Frontal cortex (tissue), 4 donors: ENCODE measurements around the gene FKBP15. TPM values are rescaled to one million over a fixed set of nuclear protein-coding genes. Genes with fewer than 3 reads are reported as not detected.
A peak's percentile ranks its signal among the peaks of the same experiment; 100 is the strongest.

Experiments
- DNase-seq, 2 donors: peaks; one replicate each; pipeline ENCODE4 v3.0.0; 2012; ENCODE audit warnings: low spot score in 2 of 2
- FAIRE-seq: peaks from 2 replicates; lab custom pipeline; 2012; peaks lifted over from hg19 to GRCh38; lab: Jason Lieb, UNC
- total RNA-seq: library from RNA; depleted of rRNA; stranded (reverse); fragments of >200 nt; gene quantifications from one replicate; pipeline ENCODE4 v1.2.3, GENCODE V29; 2014
- donor health status: control.
- donor health status: control.
- donor health status: control.

The FKBP15 gene
- total RNA-seq, 1 donor from 2014 or later = 9.8 TPM

DNA sequence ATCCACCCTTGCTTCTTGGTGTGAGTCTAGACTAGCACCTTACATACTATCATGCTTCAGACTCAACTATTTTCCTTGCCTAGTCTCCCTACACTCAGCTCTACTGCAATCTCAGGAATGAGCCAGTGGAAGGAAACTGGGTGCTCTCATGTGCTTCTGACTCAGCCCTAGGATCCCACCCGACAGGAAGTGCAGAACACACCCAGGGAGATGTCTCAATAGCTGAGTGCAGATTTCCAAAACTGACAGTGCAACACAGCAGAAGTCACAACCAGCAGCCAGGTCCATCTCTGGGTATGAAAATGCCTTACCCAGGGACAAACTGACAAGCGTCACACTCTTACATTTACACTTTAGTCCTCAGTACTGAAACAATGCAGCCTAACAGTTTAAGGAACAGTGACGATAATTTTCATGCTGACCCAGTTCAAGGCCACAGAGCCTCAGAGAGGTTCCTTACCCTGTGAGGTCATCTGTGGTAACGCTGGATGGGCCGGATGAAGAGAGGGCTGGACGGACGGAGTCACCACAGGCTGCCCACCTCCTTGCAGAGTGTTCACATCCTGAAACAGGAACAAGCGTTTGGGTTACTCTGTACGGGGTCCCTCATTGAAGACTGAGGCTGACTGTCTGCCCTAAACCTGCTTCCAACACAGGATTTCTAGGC is 33.0 kb downstream of the FKBP15 start:
- DNase-seq (no peak), FAIRE-seq (no peak)

DNA sequence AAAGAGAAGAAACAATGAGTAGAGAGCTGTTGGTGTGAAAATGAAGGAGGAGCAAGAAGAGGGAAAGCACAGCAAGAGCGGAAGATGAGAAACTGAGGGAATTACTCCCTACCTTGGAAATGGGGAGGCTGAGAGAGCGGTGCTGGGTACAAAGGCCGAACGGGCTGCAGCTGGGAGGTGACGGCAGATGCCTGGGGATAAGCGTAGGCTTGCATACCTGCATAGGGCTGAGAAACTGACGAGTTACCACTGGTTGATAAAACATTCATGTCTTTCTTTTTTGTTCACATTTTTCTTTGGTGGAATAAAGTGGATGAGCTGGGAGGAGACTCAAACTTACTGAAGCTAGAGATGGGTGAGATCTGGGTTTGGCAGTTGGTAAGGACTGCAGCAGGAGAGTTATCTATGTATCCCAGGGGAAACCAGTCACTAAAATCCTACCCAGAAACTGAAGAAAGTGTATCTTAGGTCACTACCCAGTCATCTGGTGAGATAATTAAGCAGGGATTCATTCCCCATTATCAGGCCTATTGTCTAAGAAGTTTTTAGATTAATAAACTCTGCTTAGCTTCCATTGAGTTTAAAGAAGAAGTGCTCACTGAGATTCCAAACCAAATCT is 34.8 kb downstream of the FKBP15 start:
- DNase-seq = no peak
- no peak for FAIRE-seq

DNA sequence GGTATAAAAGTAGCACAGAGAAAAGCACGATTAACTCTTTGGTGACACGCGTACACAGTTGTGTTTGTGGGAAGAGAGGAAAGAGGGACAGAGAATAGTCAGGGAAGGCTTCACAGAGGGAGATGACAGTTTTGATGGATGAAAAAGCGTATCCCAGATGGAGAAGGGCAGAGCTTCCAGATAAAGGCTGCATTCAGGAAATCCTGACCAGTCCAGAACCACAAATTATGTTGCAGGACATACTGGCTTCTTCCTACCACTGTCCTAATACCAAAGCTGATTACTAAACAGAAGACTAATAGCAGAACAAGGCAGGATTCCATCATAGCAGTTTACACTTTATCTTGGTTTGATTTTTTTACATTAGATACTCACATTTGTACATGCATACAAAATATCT is 35.8 kb downstream of the FKBP15 start:
- no peak for DNase-seq
- FAIRE-seq = no peak

DNA sequence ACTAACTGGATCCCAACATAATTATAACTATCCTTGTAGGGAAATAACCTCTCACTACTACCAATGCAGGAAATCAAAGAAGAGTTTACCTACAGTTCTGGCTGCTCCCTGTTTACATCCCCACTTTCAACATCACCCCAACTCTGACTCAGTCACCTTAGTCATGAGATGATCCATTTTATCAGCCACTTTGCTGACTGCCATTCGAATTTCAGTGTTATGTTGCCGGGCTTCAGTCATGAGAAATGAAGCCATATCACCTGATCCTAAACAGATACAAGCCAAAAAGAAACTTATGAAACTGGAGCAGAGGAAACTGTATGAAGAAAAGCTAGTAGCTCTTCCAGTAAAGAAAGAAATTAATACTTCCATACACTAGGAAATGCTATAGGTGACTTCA is 36.5 kb downstream of the FKBP15 start:
- FAIRE-seq (no peak), DNase-seq (no peak)

DNA sequence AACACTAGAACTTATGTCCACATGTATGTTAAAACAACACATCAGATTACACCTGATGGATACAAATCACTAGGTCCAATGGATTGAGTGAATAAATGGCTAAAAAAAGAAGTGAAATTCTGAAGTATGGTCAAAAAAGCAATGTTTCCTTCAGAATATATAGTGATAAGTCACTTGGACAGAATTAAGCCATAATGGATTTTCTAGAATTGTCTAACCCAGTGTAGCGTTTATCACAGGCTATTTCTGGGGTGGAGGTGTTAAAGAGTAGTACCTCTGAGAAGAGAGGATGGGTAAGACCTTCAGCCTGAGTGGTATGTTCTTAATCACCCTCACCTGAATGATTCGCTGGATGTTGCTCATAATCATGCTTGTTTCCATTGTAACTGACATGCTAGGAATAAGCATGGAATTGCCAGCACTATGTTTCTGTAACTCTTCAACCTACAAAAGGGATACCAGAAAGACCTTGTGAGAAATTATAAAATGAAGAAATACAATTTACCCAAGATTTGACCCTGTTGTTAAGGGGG is 37.1 kb downstream of the FKBP15 start:
- FAIRE-seq = no peak

DNA sequence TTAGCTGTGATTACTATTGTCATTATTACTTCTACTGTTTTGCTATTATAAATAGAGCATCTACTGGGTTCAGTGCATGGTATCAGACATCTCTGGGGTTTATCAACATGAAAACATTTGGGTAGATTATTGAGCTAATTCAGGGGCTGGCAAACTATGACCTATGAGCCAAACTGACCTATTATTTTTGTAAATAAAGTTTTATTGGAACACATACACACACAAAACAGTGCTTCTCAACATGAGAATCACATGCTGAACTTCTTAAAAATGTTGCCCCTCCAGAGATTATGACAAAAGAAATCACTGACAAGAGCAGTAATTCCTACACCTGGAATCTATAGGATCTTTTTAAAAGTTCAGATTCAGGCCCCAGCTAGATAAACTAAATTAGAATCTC is 39.9 kb downstream of the FKBP15 start:
- FAIRE-seq = no peak
- DNase-seq = no peak

More for the DNA sequence above, 37.1 kb downstream of the FKBP15 start:
- DNase-seq = no peak

DNA sequence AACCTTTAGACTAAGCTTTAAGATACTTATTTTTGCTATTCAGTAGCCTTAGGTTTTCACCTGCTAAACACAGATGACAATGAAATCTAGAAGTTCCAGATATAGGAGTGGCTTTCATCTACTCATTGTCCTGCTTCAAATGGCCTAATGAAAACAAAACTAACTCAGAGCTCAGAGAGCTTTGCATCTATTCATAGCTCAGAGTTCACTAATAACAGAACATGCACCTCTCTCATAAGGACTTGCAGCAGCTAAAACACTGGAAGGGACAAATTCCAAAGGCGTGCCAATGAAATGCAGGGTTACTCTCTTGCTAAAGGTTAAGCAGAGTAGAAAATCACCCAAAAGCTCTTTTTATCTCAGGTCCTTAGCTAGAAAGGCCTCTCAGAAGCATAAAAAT is 41.2 kb downstream of the FKBP15 start:
- DNase-seq (no peak), FAIRE-seq (no peak)

DNA sequence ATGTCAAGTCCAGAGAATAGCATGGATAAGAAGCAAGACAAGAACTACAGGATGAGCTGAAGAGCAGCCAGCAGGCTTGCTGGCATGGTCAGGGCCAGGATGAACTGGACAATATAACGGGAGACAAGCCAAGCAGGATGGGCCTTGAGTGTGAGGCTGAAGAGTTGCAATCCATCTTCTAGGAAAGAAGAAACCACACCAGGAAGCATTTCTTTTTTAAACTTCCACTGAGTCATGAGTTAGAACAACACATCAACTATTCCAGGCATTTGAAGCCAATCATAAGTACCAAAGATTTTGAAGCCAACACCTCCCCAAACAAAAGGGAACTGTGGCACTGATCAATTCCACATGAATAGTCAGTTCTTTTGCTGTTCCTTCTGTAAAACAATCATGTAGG is 43.0 kb downstream of the FKBP15 start:
- DNase-seq (no peak), FAIRE-seq (no peak)

DNA sequence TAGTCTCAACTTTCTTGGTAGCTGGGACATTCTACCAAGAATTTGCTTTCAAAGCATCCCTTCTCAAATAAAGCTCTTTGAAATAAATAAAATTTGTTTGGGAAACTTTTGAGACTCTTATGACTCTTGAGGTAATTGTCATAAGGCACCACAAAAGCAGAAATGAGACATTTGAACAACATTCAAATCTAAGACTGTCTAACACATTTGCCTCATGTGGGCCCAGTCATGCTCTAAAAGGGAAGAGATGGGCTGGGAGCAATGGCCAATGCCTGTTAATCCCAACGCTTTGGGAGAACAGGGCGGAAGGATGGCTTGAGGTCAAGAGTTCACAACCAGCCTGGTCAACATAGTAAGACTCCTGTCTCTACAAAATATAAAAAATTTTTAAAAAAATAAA is 43.8 kb downstream of the FKBP15 start:
- no peak for FAIRE-seq

DNA sequence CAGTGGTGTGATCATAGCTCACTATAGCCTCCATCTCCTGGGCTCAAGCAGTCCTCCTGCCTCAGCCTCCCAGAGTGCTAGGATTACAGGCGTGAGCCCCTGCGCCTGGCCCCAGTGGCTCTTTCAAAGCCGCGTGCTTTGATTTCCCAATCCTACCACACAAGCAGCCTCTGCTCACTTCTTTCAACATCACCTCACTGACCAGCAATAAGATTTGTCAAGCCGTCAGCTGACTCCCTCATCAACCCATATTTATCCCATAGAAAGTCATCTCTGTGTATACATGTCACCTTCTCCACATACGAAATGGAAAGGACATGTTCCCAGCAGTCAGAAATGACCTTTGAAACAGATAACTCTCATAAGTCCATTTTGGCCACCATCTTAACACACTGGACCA is 44.3 kb downstream of the FKBP15 start:
- FAIRE-seq = no peak
- no peak for DNase-seq

More for the DNA sequence above, 43.8 kb downstream of the FKBP15 start:
- no peak for DNase-seq

DNA sequence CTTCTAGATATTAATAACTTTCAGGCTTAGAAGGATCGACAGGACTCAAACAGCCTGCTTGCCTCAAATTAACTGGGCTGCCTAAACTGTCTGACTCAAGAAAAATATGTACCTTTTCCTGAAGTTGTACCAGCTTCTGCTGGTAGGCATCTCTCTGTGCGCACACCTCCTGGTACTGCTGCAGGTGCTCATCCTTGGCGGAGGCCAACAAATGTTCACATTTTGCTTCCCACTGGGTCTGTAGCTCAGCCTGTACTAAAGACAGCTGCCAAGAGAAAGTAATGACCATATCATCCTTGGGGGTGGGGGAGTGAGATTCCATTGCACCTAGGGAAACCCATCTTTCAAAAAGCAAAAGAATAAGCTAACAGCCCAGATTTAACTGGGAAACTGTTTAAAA is 47.7 kb downstream of the FKBP15 start:
- FAIRE-seq (no peak), DNase-seq (no peak)

DNA sequence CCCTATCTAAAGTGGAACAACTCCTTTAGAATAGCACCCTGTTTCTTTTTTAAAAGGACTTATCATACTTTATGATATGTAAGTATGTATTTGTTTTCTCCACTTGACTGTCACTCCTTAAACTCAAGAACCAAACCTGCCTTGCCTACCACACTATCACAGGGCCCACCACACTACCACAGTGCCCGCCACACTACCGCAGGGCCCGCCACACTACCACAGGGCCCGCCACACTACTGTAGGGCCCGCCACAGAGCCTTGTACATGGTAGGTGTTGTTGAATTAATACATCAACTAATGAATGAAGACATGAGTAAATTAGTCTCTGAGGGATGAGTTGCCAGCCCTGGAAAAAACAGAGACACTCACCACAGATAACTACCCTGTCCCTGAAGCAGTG is 52.3 kb downstream of the FKBP15 start:
- DNase-seq = no peak
- no peak for FAIRE-seq

DNA sequence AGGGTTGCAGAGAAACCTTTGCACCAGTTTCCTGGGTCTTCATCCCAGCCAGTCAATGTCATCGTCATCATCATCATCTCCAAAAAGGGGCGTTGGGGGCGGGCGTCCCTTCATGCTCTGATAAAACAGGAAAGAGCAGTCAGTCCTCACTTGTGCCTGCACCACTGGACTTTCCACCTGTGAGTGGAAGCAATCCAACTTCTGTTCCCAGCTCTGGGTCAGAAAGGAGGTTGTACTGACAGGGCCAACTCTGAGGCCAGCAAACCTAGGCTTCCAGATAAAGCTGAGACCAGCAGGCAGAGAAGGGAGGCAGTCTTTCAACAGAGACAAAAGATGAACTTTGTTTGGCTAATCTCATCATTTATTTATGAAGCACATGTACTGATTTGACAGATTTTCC is 55.0 kb downstream of the FKBP15 start:
- no peak for DNase-seq
- no peak for FAIRE-seq

DNA sequence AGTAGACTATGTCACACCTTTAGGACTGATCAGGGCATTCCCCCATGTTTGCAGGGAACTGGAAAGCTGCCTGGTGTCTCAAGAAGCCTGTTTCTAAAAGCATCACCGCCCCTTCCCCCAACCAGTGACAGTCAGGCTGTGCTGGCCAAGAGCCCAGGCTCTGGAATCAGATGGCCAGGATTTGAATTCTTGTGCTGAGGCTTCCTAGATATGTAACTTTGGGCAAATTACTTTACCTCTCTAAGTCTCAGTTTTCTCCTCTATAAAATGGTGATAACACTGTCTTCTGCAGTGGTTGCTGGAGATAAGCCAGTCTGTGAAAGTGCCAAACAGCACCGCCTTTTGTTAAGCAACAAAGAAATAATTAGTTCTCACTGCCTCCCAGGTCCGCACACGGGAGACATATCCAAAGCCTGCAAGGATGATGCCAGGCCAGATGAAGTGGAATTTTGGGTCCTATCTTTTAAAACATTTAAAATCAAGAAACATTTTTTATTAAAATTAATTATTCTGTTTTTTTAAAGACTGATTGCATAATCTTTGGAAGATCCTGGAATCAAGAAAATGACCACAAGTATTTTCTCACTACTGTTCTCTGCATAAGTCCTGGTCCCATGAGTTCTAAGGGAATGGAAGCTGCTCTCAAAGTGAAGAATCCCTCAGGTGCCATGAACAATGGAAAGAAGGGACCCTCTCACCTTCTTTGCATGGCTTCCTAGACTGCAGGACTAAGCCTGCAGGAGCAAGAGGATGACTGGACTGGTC is 56.4 kb downstream of the FKBP15 start:
- FAIRE-seq (no peak), DNase-seq (peak; percentile 43 to 47)

DNA sequence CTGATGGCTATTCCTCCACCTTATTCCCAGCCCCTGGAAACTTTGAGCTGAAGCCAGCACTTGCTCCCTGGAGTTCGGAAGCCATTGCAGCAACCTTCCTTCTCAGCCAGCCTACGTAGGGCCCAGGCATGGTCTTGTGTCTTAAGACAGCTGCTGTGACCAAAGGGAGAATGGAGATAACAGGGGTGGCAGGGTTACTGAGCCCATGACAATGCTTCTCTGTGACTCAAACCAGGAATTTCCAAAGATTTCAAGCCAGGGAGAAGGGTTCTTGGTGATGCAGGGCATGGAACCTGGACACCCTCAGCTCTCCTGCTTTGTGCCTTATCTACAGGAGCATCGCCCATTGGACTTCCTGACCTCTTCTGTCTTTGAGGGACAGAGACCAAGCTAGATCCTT is 58.1 kb downstream of the FKBP15 start:
- no peak for FAIRE-seq
- no peak for DNase-seq

DNA sequence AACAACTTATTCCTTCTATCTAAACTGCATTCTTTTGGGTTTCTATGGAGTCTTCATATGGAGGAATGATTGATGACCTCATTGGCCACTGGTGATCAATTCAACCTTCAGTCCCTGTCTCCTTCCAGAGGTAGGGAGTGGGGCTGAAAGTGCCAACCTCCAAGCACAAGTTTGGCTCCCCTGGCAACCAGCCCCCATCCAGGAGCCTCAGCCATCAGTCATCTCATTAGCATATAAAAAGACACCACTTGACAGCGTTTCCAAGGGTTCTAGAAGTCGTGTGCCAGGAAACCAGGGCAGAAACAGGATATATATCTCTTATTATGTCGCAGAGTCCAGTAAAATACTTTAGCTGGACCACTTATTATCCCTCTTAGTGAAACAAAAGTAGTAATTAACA is 60.5 kb downstream of the FKBP15 start:
- FAIRE-seq (no peak), DNase-seq (no peak)

DNA sequence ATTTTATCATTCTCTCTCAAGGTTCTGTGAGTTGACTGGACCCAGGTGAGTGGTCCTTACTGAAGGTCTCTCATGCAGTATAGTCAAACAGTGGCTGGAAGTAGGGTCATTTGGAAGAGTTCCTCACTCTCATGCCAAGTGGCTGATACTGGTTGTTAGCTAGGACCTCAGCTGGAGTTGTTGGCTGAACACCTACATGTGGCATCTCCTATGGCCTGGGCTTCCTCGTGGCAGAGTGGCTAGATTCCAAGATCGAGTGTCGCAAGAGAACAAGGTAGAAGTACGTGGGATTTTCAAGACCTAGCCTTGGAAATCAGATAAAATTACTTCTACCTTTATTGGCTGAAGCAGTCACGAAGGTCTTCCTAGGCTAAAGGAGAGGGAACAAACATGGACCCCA is 62.6 kb downstream of the FKBP15 start:
- DNase-seq (no peak), FAIRE-seq (no peak)

DNA sequence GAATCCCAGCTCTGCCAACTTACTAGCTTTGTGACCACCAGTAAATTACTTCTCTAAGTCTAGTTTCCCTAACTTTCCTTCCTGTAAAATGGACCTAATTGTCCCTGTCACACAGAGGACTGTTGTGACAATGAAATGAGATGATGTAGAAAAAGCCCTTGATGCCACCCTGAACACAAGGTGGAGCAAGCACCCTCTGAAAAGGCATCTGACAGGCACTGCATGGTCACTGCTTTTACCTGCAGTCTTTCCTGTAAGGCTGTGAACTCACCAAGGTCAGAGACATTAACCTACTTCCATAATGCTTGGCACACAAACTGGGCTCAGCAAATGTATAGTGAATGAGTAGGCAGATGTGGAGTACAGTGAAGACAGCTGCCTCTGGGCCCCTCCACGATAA is 64.2 kb downstream of the FKBP15 start:
- FAIRE-seq = no peak

DNA sequence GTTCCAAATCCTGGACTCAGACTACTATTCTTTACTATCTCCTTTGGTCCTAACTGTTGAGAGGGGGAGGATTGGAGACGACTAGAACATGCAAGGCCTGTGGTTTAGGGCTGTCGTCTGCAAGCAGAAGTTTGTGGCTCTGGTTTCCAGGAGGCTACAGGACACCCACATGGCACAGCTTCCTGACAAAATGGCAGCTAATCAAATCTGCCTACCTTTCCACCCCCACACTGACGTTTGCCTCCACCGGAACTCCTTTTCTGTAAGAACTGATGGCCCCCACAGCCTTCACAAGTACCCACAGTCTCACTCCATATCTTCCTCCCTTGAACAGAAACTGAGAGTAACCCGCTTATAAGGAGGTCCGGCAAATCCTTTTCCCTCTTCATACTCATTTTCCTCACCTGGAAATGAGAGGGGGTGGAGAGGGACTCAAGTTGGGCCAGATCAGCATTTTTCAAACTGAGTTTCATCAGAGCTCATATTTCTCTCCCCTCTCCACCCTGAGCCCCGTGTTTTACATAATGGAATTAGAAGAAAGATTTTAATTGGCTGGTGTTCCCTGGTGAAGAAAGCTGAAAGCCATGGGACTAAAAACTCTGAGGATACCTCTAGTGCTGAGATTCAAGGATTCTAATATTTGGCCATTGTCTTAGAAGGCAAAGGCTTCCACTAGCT is 65.0 kb downstream of the FKBP15 start:
- DNase-seq = no peak
- FAIRE-seq = no peak

More for the DNA sequence above, 64.2 kb downstream of the FKBP15 start:
- no peak for DNase-seq

DNA sequence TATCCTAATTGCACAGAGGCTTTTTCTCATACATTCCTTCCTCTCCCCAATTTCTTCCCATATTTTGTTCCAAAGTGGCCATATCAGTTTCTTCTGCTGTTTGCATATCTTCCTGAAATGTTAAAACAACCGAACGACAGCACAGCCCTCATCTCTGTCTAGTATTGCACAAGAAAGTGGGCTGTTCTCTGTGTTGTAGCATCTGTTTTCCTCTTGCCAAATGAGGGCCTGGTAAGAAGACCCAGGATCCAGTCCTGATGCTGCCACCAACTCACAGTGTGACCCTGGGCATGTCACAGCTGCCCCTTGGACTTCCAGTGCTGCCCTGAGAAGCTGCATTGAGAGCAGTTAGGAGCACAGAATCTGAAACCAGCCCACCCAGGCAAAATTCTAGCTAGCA is 66.1 kb downstream of the FKBP15 start:
- DNase-seq = no peak
- FAIRE-seq = no peak
